Mucosa of descending colon (tissue), 3 donors: Measurements from ENCODE around the gene COX17. TPM values are rescaled to one million over a fixed set of nuclear protein-coding genes. Genes with fewer than 3 reads are reported as not detected.
"Not testable (repeated sequence)": the region's sequence is repeated elsewhere in the genome, so short reads cannot be mapped to it uniquely, and the experiment has no call there.

ENCODE experiments used
- ATAC-seq: fragments of 200-7000 bp; cut with Tn5 transposase; one replicate; pipeline ENCODE4 v1.9.1; 2020; ENCODE audit warnings: mild to moderate bottlenecking, moderate library complexity
- DNase-seq, 3 donors: peaks; one replicate each; pipeline ENCODE4 v3.0.0-alpha.2; 2020
- H3K36me3 ChIP-seq: fragments of 200-600 bp; one replicate; pipeline ENCODE4 v1.8.0; 2021; ENCODE audit warnings: low read depth, mild to moderate bottlenecking
- H3K4me1 ChIP-seq: fragments of 200-600 bp; one replicate; pipeline ENCODE4 v1.8.0; 2021; ENCODE audit warnings: low read depth, mild to moderate bottlenecking
- H3K4me3 ChIP-seq: fragments of 200-600 bp; one replicate; pipeline ENCODE4 v1.8.0; 2021; ENCODE audit warnings: mild to moderate bottlenecking
- H3K9me3 ChIP-seq: fragments of 200-600 bp; one replicate; pipeline ENCODE4 v1.8.0; 2021; ENCODE audit warnings: mild to moderate bottlenecking
- CTCF ChIP-seq: fragments of 200-600 bp; IDR thresholded peaks from one replicate; pipeline ENCODE4 v1.8.0; 2022; ENCODE audit warnings: antibody characterized with exemption, mild to moderate bottlenecking
- intact Hi-C, 2 donors: fragments of 100-400 bp; cut with DNase I in 1 of 2; cut with micrococcal nuclease in 1 of 2; formaldehyde crosslinking; loops; one replicate each; pipeline versions ENCODE4 v1.11.0 to v1.11.1; 2022; cut with DNase I, micrococcal nuclease
- total RNA-seq, 3 donors: library from RNA; stranded (reverse); fragmentation: NEBNext Ultra II Directional in 2 of 3; extraction: Animal tissue kit (Norgen Biotek cat#: 25700) in 2 of 3; gene quantifications; one replicate each; pipeline versions ENCODE4 v1.2.1 to v1.2.4, GENCODE V29; 2021 to 2023
- donor health status: DM: no; HTN: no; CAD: no; lungs with moderate emphysema.
- donor health status: DM: no; HTN: no; CAD: no.
- donor health status: DM: no; HTN: yes; CAD: no.

The COX17 gene
- total RNA-seq, 3 donors from 2014 or later: 45.5 to 56.4 (median 52.4) TPM

GRCh38 chr3:119681279-119681678 is 4.1 kb upstream of the COX17 start:
- Histone ChIP-seq H3K4me1 (peaks cover 4% of the 10 kb centered on the region), H3K4me3 (no peak overlapping the region), H3K36me3 (no peaks in the 10 kb centered on the region), H3K9me3 (no peaks in the 10 kb centered on the region)
- ATAC-seq (no peak), DNase-seq (no peak)
- intact Hi-C loops: no loop called here
- TF ChIP-seq CTCF: no peak

GRCh38 chr3:119679874-119680273 is 2.7 kb upstream of the COX17 start:
- intact Hi-C loops: no loop called here

DNA sequence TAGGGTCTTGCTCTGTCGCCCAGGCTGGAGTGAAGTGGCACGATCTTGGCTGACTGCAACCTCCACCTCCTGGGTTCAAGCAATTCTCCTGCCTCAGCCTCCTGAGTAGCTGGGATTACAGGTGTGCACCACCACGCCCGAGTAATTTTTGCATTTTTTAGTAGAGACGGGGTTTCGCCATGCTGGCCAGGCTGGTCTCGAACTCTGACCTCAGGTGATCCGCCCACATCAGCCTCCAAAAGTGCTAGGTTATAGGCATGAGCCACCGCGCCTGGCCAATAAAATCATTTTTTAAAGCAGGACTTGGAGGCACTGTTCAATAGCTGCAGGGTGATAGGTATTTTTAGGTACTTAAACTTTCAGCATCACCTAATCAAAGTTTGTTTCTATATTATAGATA is 1.0 kb upstream of the COX17 start:
- intact Hi-C loops, H3K9me3 ChIP-seq, ATAC-seq, H3K4me3 ChIP-seq, DNase-seq, H3K36me3 ChIP-seq: not testable (repeated sequence)
- peaks cover 13% of the 10 kb centered on the region for H3K4me1 ChIP-seq

More at GRCh38 chr3:119679874-119680273, 2.7 kb upstream of the COX17 start:
- DNase-seq (no peak), ATAC-seq (no peak)
- Histone ChIP-seq H3K4me3 (no peak overlapping the region), H3K36me3 (no peaks in the 10 kb centered on the region), H3K9me3 (no peaks in the 10 kb centered on the region), H3K4me1 (peaks cover 13% of the 10 kb centered on the region)
- no peak for TF ChIP-seq CTCF

DNA sequence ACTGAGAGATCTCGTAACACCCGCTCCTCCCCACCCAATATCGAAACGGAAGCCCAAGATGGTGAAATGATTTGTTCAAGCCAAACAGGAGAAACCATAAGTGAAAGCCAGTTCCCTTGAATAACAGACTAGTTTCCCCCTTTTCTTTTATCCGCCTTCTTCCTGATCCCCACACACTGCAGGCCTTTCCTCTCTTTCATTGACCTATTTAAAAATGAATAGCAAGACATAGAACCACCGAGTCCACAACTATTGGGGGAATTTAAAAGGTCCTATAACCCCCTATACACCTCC is 382 bp upstream of the COX17 start:
- no peaks in the 10 kb centered on the region for H3K36me3 ChIP-seq
- no peak for DNase-seq
- no peak for TF ChIP-seq CTCF
- no peaks in the 10 kb centered on the region for H3K9me3 ChIP-seq
- H3K4me1 ChIP-seq: peaks cover 13% of the 10 kb centered on the region
- H3K4me3 ChIP-seq: peak overlapping the region; percentile 53
- no peak for ATAC-seq
- intact Hi-C loops: no loop called here

DNA sequence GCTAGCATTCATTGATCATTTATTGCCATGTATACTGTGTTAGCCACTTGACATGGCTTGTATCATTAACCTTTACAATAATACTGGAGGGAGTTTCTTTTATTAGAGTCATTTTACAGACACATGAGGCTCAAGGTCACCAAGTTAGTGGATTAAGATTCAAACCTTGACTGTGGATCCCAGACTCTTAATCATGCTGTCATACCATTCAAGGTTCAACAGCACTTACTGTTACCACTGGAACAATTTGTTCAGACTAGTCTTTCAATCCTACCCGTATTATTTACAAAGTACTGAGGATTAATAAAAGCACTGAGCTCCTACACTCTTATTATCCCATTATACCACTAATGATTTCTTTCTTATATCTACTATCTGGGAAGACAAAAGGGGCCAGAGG is 1.2 kb downstream of the COX17 start:
- ATAC-seq: no peak
- no peak for DNase-seq
- TF ChIP-seq CTCF: no peak
- no peak overlapping the region for H3K4me3 ChIP-seq
- no peaks in the 10 kb centered on the region for H3K36me3 ChIP-seq
- intact Hi-C loops: no loop called here
- H3K4me1 ChIP-seq: peaks cover 13% of the 10 kb centered on the region
- H3K9me3 ChIP-seq: no peaks in the 10 kb centered on the region

GRCh38 chr3:119675188-119675874 is 1.9 kb downstream of the COX17 start:
- DNase-seq (no peak), ATAC-seq (no peak)
- H3K4me3 ChIP-seq: no peak overlapping the region
- intact Hi-C loops: no loop called here
- TF ChIP-seq CTCF: no peak
- H3K9me3 ChIP-seq: no peaks in the 10 kb centered on the region
- peaks cover 13% of the 10 kb centered on the region for H3K4me1 ChIP-seq
- no peaks in the 10 kb centered on the region for H3K36me3 ChIP-seq
